GM12875 (cell line): ENCODE data around the gene SCRN1.

ENCODE experiments used
- H3K4me3 ChIP-seq: one replicate; pipeline ENCODE4 v1.5.1; 2011; ENCODE audit warnings: low read depth, low read length, control low read depth
- TF ChIP-seq, protein P1 (sequence below): IDR thresholded peaks from 2 replicates; pipeline ENCODE4 v1.5.1; 2011; ENCODE audit warnings: low read depth, mild to moderate bottlenecking, control low read depth, inconsistent platforms, low read length, moderate library complexity, borderline replicate concordance; ENCODE audit not compliant: insufficient read depth

The SCRN1 gene, protein sequence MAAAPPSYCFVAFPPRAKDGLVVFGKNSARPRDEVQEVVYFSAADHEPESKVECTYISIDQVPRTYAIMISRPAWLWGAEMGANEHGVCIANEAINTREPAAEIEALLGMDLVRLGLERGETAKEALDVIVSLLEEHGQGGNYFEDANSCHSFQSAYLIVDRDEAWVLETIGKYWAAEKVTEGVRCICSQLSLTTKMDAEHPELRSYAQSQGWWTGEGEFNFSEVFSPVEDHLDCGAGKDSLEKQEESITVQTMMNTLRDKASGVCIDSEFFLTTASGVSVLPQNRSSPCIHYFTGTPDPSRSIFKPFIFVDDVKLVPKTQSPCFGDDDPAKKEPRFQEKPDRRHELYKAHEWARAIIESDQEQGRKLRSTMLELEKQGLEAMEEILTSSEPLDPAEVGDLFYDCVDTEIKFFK

DNA sequence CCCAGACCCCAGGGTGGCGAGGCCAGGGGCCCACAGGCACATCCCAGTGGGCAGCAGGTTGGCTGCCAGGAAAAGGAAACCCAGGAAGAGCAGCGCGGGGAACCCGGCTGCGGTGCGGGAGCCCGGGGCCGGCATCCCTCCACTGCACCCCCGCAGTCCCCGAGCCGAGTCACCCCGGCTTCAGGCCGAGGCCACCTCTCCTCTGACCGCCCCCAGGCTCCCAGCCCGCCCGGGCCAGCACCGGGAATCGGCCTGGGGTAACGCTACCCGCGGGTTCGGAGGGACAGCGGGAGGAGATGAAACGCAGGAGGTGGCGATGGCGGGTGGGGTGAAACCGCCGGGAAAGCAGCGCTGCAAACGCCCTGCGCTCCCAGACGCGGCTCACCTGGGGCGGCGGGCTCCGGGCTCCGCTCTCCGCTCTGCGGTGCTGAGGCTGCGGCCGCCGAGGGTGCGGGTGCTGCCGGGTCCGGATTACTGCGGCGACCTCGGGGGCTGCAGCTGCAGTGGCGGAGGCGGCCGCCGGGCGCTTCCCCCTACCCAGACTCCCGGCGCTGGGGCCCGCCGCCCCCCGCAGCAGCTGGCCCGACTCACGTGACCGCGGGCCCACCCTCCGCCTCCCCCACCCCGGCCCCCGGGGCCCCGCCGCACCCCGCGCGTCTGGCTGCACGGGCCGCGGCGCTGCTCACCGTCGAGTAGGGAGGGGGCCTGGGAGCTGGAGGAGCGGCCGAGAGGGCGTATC, at the start of gene SCRN1:
Gene SCRN1 (minus strand): TSS at position 545 of the 739 bp plus-strand sequence. CDS start 20,734 bp downstream, outside the sequence.
- TF ChIP-seq, protein P1, sequence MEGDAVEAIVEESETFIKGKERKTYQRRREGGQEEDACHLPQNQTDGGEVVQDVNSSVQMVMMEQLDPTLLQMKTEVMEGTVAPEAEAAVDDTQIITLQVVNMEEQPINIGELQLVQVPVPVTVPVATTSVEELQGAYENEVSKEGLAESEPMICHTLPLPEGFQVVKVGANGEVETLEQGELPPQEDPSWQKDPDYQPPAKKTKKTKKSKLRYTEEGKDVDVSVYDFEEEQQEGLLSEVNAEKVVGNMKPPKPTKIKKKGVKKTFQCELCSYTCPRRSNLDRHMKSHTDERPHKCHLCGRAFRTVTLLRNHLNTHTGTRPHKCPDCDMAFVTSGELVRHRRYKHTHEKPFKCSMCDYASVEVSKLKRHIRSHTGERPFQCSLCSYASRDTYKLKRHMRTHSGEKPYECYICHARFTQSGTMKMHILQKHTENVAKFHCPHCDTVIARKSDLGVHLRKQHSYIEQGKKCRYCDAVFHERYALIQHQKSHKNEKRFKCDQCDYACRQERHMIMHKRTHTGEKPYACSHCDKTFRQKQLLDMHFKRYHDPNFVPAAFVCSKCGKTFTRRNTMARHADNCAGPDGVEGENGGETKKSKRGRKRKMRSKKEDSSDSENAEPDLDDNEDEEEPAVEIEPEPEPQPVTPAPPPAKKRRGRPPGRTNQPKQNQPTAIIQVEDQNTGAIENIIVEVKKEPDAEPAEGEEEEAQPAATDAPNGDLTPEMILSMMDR: no peak

DNA sequence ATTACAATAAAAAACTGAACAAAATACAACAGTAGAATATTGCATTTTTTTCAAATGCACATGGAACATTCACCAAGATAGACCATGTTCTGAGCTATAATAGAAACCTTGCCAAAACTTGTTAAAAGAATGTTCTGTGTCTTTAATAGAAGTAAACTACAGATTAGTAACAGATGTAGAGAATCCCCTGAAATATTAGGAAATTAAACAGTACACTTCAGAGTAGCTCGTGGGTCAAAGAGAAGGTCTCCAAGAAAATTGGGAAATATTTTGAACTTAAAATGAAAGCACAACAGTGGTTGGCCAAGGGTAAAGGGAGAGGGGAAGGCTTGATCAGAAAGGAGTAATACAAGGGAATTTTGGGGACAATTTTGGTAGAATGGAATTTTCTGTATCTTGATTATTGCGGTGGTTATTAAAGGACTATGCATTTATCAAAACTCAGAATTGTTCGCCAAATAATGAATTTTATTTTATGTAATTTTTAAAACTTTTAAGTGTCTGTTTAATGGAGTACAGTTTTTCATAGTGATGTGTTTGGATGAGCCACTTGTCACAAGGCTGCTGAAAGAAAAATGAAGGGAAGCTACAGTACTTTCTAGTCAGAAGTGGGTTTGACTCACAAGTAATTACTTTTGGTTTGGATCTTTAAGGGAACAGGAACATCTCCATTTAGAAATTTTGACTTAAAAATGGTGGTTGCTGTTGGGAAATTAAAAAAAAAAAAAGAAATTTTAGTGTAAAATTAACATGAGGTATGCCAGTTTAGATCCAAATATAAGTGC, 48.8 kb upstream of the SCRN1 start:
- TF ChIP-seq, protein P1: no peak
- no peak overlapping the region for H3K4me3 ChIP-seq

More for the DNA sequence above, at the start of gene SCRN1:
- peak within 1 kb of the TSS; percentile 98 for H3K4me3 ChIP-seq

DNA sequence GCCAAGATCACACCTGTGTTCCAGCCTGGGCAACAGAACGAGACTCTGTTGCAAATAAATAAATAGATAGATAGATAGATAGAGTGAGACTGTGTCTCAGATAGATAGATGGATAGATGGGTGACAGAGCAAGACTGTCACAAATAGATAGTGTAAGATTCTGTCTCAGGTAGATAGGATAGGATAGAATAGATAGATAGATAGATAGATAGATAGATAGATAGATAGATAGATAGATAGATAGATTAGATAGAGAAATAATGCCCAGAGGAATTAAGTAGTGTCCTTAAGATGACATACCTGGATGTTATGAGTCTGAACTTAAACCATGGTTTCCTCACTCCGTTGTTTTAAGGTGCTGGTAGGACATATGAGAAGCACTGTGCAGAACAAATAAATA, 46.6 kb upstream of the SCRN1 start:
- TF ChIP-seq, protein P1: no peak
- H3K4me3 ChIP-seq: no peak overlapping the region

DNA sequence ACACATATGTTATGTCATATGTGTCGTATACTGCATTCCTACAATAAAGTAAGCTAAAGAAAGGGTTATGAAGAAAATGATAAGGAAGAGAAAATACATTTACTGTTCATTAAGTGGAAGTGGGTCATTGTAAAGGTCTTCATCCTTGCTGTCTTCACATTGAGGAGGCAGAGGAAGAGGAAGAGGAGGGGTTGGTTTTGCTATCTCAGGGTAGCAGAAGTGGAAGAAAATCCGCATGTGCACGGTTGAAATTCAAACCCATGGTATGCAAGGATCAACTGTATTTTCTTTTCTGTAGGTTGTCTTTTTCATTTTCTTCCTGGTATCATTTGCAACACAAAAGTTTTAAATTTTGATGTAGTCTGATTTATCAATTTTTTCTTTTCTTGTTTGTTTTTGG, 44.9 kb upstream of the SCRN1 start:
- TF ChIP-seq, protein P1: no peak
- H3K4me3 ChIP-seq: no peak overlapping the region

GRCh38 chr7:30032310-30033125, 42.9 kb upstream of the SCRN1 start:
- TF ChIP-seq, protein P1: no peak
- no peak overlapping the region for H3K4me3 ChIP-seq

GRCh38 chr7:30029696-30030095, 40.1 kb upstream of the SCRN1 start:
- no peak overlapping the region for H3K4me3 ChIP-seq
- TF ChIP-seq, protein P1: peak; percentile 21; the same call in 1 of the 2 replicates
